Astrocyte (in vitro differentiated cells and primary cell): ENCODE results near the gene KRT78. TPM values are rescaled to one million over a fixed set of nuclear protein-coding genes. Genes with fewer than 3 reads are reported as not detected.

Experiments
- DNase-seq: peaks from one replicate; pipeline ENCODE4 v3.0.0-alpha.2; 2010; ENCODE audit warnings: low read depth
- FAIRE-seq: peaks from 2 replicates; lab custom pipeline; 2011; peaks lifted over from hg19 to GRCh38; lab: Jason Lieb, UNC
- H2AFZ ChIP-seq: 2 replicates; pipeline ENCODE4 v1.6.0; 2012; ENCODE audit warnings: low read depth, low read length, inconsistent platforms
- H3K27ac ChIP-seq: 2 replicates; pipeline ENCODE4 v1.5.1; 2011; ENCODE audit warnings: low read depth, low read length, inconsistent platforms
- H3K27me3 ChIP-seq: 2 replicates; pipeline ENCODE4 v1.6.0; 2011; ENCODE audit warnings: low read length, inconsistent platforms; ENCODE audit not compliant: insufficient read depth
- H3K36me3 ChIP-seq: 2 replicates; pipeline ENCODE4 v1.5.1; 2011; ENCODE audit warnings: low read length, inconsistent platforms; ENCODE audit not compliant: insufficient read depth
- H3K4me1 ChIP-seq: 2 replicates; pipeline ENCODE4 v1.5.1; 2011; ENCODE audit warnings: low read length, inconsistent platforms; ENCODE audit not compliant: insufficient read depth
- H3K4me2 ChIP-seq: 2 replicates; pipeline ENCODE4 v1.6.0; 2012; ENCODE audit warnings: low read length, inconsistent platforms
- H3K4me3 ChIP-seq: 2 replicates; pipeline ENCODE4 v1.5.1; 2011; ENCODE audit warnings: low read depth, mild to moderate bottlenecking, low read length, inconsistent platforms; ENCODE audit not compliant: insufficient read depth
- H3K79me2 ChIP-seq: 2 replicates; pipeline ENCODE4 v1.6.0; 2012; ENCODE audit warnings: mild to moderate bottlenecking, low read length, inconsistent platforms; ENCODE audit not compliant: insufficient read depth
- H3K9ac ChIP-seq: 2 replicates; pipeline ENCODE4 v1.6.0; 2012; ENCODE audit warnings: mild to moderate bottlenecking, low read length, inconsistent platforms
- H3K9me3 ChIP-seq: 2 replicates; pipeline ENCODE4 v1.5.1; 2012; ENCODE audit warnings: low read depth, mild to moderate bottlenecking, low read length, inconsistent platforms; ENCODE audit not compliant: insufficient read depth
- H4K20me1 ChIP-seq: 2 replicates; pipeline ENCODE4 v1.6.0; 2012; ENCODE audit warnings: low read length, inconsistent platforms; ENCODE audit not compliant: insufficient read depth
- H3K27ac Mint-ChIP-seq: one replicate; pipeline ENCODE4 v1.8.0; 2021; ENCODE audit warnings: mild to moderate bottlenecking, mixed read lengths; ENCODE audit not compliant: unreplicated experiment
- H3K27me3 Mint-ChIP-seq: one replicate; pipeline ENCODE4 v1.8.0; 2021; ENCODE audit warnings: low read depth, mixed read lengths; ENCODE audit not compliant: unreplicated experiment
- H3K36me3 Mint-ChIP-seq: one replicate; pipeline ENCODE4 v1.8.0; 2021; ENCODE audit warnings: low read depth, mixed read lengths; ENCODE audit not compliant: unreplicated experiment
- H3K4me1 Mint-ChIP-seq: one replicate; pipeline ENCODE4 v1.8.0; 2021; ENCODE audit warnings: low read depth, mixed read lengths; ENCODE audit not compliant: unreplicated experiment
- H3K4me3 Mint-ChIP-seq: one replicate; pipeline ENCODE4 v1.8.0; 2021; ENCODE audit warnings: mild to moderate bottlenecking, moderate library complexity, mixed read lengths; ENCODE audit not compliant: unreplicated experiment
- H3K9me3 Mint-ChIP-seq: one replicate; pipeline ENCODE4 v1.8.0; 2021; ENCODE audit warnings: mild to moderate bottlenecking, mixed read lengths; ENCODE audit not compliant: unreplicated experiment
- EZH2 ChIP-seq: IDR thresholded peaks from 2 replicates; pipeline ENCODE4 v1.6.1; 2012; ENCODE audit warnings: mild to moderate bottlenecking, low read length, inconsistent platforms; ENCODE audit not compliant: insufficient read depth
- total RNA-seq: library from RNA; stranded (reverse); gene quantifications from 2 replicates; pipeline ENCODE4 v1.2.1, GENCODE V29; 2021
- TF ChIP-seq, protein P1 (sequence below): IDR thresholded peaks from 2 replicates; pipeline ENCODE4 v1.5.1; 2011; ENCODE audit warnings: low read depth, mild to moderate bottlenecking, inconsistent platforms, low read length, moderate library complexity; ENCODE audit not compliant: insufficient read depth

KRT78 gene
- total RNA-seq, 1 donor from 2014 or later = not detected

DNA sequence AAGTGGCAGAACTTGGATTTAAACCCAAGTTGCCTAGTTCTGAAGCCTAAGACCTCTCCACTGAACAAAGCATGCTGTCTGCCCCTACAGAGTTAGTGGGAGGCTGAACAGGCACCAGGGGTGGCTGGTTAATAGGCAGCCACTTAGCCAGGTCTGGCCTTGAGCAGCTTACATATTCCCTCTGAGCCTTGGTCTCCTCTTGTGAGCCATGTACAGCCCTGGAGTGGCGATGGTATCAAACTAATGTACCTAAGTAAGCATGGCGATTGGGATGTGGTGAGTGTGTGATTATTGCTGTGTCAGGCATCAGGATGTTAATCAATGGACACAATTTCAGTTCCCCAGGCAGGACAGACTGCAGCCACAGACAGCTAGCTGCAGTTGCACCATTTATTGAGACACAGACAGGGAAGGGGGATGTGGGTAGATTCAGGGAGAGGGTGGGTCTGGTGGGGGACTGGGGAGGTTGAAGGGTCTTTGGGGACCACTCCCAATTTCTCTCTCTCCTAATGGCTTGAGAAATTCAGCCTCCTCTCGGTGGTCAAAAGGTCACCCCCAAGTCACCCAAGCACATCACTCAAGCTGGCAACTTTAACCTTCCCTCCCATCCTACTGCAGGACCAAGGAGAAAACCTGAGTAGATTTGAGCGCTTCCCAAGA, 27.6 kb downstream of the KRT78 start:
- Mint-ChIP-seq H3K36me3 (peaks cover 2% of the 10 kb centered on the region), H3K27ac (no peak overlapping the region), H3K9me3 (peaks cover 3% of the 10 kb centered on the region), H3K4me1 (peaks cover 5% of the 10 kb centered on the region), H3K4me3 (no peak overlapping the region), H3K27me3 (peaks cover 67% of the 10 kb centered on the region)
- DNase-seq = no peak
- Histone ChIP-seq H3K4me2 (no peak overlapping the region), H4K20me1 (no peaks in the 10 kb centered on the region), H3K9ac (no peak overlapping the region), H3K36me3 (no peaks in the 10 kb centered on the region), H3K4me1 (peaks cover 6% of the 10 kb centered on the region), H2AFZ (no peak overlapping the region), H3K9me3 (no peaks in the 10 kb centered on the region), H3K27ac (no peak overlapping the region), H3K79me2 (no peaks in the 10 kb centered on the region), H3K27me3 (peaks cover 4% of the 10 kb centered on the region), H3K4me3 (no peak overlapping the region)
- no peak for TF ChIP-seq EZH2
- TF ChIP-seq, protein P1, sequence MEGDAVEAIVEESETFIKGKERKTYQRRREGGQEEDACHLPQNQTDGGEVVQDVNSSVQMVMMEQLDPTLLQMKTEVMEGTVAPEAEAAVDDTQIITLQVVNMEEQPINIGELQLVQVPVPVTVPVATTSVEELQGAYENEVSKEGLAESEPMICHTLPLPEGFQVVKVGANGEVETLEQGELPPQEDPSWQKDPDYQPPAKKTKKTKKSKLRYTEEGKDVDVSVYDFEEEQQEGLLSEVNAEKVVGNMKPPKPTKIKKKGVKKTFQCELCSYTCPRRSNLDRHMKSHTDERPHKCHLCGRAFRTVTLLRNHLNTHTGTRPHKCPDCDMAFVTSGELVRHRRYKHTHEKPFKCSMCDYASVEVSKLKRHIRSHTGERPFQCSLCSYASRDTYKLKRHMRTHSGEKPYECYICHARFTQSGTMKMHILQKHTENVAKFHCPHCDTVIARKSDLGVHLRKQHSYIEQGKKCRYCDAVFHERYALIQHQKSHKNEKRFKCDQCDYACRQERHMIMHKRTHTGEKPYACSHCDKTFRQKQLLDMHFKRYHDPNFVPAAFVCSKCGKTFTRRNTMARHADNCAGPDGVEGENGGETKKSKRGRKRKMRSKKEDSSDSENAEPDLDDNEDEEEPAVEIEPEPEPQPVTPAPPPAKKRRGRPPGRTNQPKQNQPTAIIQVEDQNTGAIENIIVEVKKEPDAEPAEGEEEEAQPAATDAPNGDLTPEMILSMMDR = no peak
- FAIRE-seq = no peak

DNA sequence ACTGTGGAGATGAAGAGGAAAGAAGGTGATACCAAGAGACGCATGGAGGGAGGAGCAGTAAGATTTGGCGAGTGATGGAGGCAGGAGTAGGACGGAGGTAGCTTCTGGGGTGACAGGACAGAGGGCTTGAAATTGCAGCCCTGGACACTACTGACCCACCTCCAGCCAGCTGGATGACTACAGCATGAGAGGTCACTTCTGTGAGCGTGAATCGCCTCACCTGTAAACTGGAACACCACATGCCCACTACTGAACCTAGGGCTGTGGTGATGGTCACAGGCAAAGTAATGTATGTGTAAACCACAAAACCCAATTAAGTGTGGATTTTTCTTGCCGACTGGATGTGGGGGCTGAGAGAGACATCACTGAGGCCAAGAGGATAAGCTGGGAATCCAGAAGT, 28.3 kb downstream of the KRT78 start:
- no peak overlapping the region for H3K27ac ChIP-seq
- H3K4me1 ChIP-seq = peaks cover 6% of the 10 kb centered on the region
- no peak for TF ChIP-seq EZH2
- TF ChIP-seq, protein P1 = no peak
- H2AFZ ChIP-seq = no peak overlapping the region
- H3K4me2 ChIP-seq = no peak overlapping the region
- H3K27me3 ChIP-seq = peaks cover 4% of the 10 kb centered on the region
- H3K4me3 ChIP-seq = no peak overlapping the region
- H3K4me3 Mint-ChIP-seq = no peak overlapping the region
- H3K9ac ChIP-seq = no peak overlapping the region
- H3K79me2 ChIP-seq = no peaks in the 10 kb centered on the region
- FAIRE-seq (no peak), DNase-seq (no peak)
- H3K27ac Mint-ChIP-seq = no peak overlapping the region
- H3K27me3 Mint-ChIP-seq = peaks cover 67% of the 10 kb centered on the region
- no peaks in the 10 kb centered on the region for H4K20me1 ChIP-seq
- no peaks in the 10 kb centered on the region for H3K9me3 ChIP-seq
- H3K36me3 ChIP-seq = no peaks in the 10 kb centered on the region
- peaks cover 2% of the 10 kb centered on the region for H3K36me3 Mint-ChIP-seq
- H3K4me1 Mint-ChIP-seq = peaks cover 5% of the 10 kb centered on the region
- peaks cover 3% of the 10 kb centered on the region for H3K9me3 Mint-ChIP-seq
